ENCODE results near the gene C6orf132. TPM values are rescaled to one million over a fixed set of nuclear protein-coding genes. Genes with fewer than 3 reads are reported as not detected.
A peak's percentile ranks its signal among the peaks of the same experiment; 100 is the strongest.

Gene C6orf132
- total and polyA plus RNA-seq, 2 of the 4 experiments (the other 2 are of a cell fraction) = 0.72 to 1.7 TPM

- peaks cover 29% of the 10 kb centered on the region for H3K9me1 ChIP-seq (ENCODE audit: insufficient read depth, low read length)
- peak; percentile 42 for DNase-seq
- H2AFZ ChIP-seq (replicated peaks; ENCODE audit: low read length, poor library complexity) = peak overlapping the region; percentile 65
- peak overlapping the region; percentile 70; the same call in 1 of the 2 replicates for H3K23ac ChIP-seq (ENCODE audit: low read depth, low read length)
- H2BK15ac ChIP-seq (ENCODE audit: low read depth, low read length) = 0 out of 3 replicates have a peak overlapping the region, but pooled peaks have one; percentile 15
- peak overlapping the region; percentile 55 for H4K91ac ChIP-seq (ENCODE audit: insufficient read depth, low read depth, low read length)
- BruUV-seq (replicated peaks) = no TSS peak
- H3K36me3 ChIP-seq (ENCODE audit: control insufficient read depth, insufficient read depth, low read length) = no peaks in the 10 kb centered on the region
- in situ Hi-C loops (cut with MboI; ENCODE audit: low sequenced_read_pairs) = no loop called here
- peak overlapping the region; percentile 56 for H3K27ac ChIP-seq (ENCODE audit: insufficient read depth, low read length)
- peak; percentile 18; the same call in 1 of the 2 replicates for ATAC-seq (ENCODE audit: low read depth)
- H4K5ac ChIP-seq (ENCODE audit: low read depth, low read length) = peak overlapping the region; percentile 33; the same call in 1 of the 2 replicates
- peaks cover 24% of the 10 kb centered on the region for H3K4me1 ChIP-seq (ENCODE audit: control insufficient read depth, insufficient read depth, low read length)
- H3K79me1 ChIP-seq (ENCODE audit: low read depth in 1 of 2, low read length in 2 of 2) = peaks cover 0 to 67% of the 10 kb centered on the region in 2 experiments; a peak in 2 of 4 replicates
- peak overlapping the region; percentile 66 for H2BK20ac ChIP-seq (ENCODE audit: low read depth, low read length)
- no peak for TF ChIP-seq POLR2A (IDR thresholded peaks at IDR 0.05; ENCODE audit: low read depth, low read length)
- TF ChIP-seq CHD1 (IDR thresholded peaks at IDR 0.05; ENCODE audit: low read depth, low read length) = no peak
- TF ChIP-seq RCOR1 (IDR thresholded peaks at IDR 0.05; ENCODE audit: insufficient replicate concordance, low read length) = no peak
- peak overlapping the region; percentile 29; the same call in 1 of the 2 replicates for H3K9ac ChIP-seq (ENCODE audit: low read depth, low read length)
- H3K56ac ChIP-seq (ENCODE audit: extremely low read depth, insufficient read depth, low read length) = no peak overlapping the region
- H3K4me2 ChIP-seq (ENCODE audit: low read depth, low read length) = no peak overlapping the region
- H3K4ac ChIP-seq (ENCODE audit: low read depth, low read length) = peak overlapping the region; percentile 91
- no peaks in the 10 kb centered on the region for H3K27me3 ChIP-seq (ENCODE audit: control insufficient read depth, insufficient read depth, low read length)
- H2AK5ac ChIP-seq (ENCODE audit: low read depth, low read length) = peak overlapping the region; percentile 73
- intact Hi-C loops (cut with micrococcal nuclease) = no loop called here
- H3K9me3 ChIP-seq (ENCODE audit: control insufficient read depth, insufficient read depth, low read length) = no peaks in the 10 kb centered on the region
- peak overlapping the region; percentile 20 for H2AK9ac ChIP-seq (replicated peaks; ENCODE audit: low read depth, low read length, poor library complexity)
- peak overlapping the region; percentile 87 for H2BK120ac ChIP-seq (ENCODE audit: low read depth, low read length)
- dilution Hi-C loops (cut with HindIII; ENCODE audit: low sequenced_read_pairs, unreplicated experiment) = no loop called here
- ChIA-PET POLR2A (ENCODE audit: unreplicated experiment) (no interaction called here), CTCF (interaction anchor here (1.1 kb wide), 1 partner anchor 15 kb away, joined by 3 read pairs; no protein-coding TSS in a partner anchor)
- no peak overlapping the region for H3K4me3 ChIP-seq (ENCODE audit: insufficient read depth, low read depth, low read length)
- H3K14ac ChIP-seq (replicated peaks; ENCODE audit: low read depth, low read length) = peak overlapping the region; percentile 85
- H4K8ac ChIP-seq (ENCODE audit: low read depth in 2 of 2, low read length in 2 of 2) = peak overlapping the region in 1 of 2 experiments; percentile 76; a peak in 1 of 4 replicates
- WGBS, 2 experiments (ENCODE audit: extremely low coverage in 2 of 2, insufficient read length in 1 of 2) = 61% methylated on average over 3 of the region's 9 CpGs; no CpG with 5 or more reads in 1 of the 2 experiments
- peak overlapping the region; percentile 56 for H2BK5ac ChIP-seq (ENCODE audit: low read depth, low read length, poor library complexity, severe bottlenecking)
- H4K20me1 ChIP-seq (ENCODE audit: insufficient read depth, low read length) = no peaks in the 10 kb centered on the region
- no peak overlapping the region for H3K18ac ChIP-seq (ENCODE audit: low read depth, low read length)
These were observed 3.5 kb downstream of the C6orf132 start for GRCh38 chr6:42138630-42139619.

All from IMR-90 (cell line).